Stimulated activated CD4-positive, alpha-beta T cell treated with anti-CD3 and anti-CD28 coated beads, Interleukin-15, amount 100 ng/mL, for 24 hours (primary cell): ENCODE results near the gene ZNF844.
A peak's percentile ranks its signal among the peaks of the same experiment; 100 is the strongest.
"Not testable (repeated sequence)": the region's sequence is repeated elsewhere in the genome, so short reads cannot be mapped to it uniquely, and the experiment has no call there.

ENCODE experiments used
- DNase-seq: peaks from one replicate; pipeline ENCODE4 v3.0.0-alpha.2; 2020

The ZNF844 gene

GRCh38 chr19:12064590-12065538 lies at the start of gene ZNF844:
TSS of gene ZNF844 (plus strand) at chr19:12064731. CDS start at chr19:12064874, 143 bp downstream.
- DNase-seq = peak; percentile 88

GRCh38 chr19:12015015-12015752 lies 49.3 kb upstream of the ZNF844 start:
- DNase-seq = no peak

GRCh38 chr19:12015753-12016116 lies 48.8 kb upstream of the ZNF844 start:
- no peak for DNase-seq

GRCh38 chr19:12034198-12034597 lies 30.3 kb upstream of the ZNF844 start:
- no peak for DNase-seq

- no peak for DNase-seq
Measured at GRCh38 chr19:12034620-12035019, 29.9 kb upstream of the ZNF844 start.

GRCh38 chr19:12035220-12036172 lies 29.0 kb upstream of the ZNF844 start, which contains the start of gene ZNF433:
TSS of gene ZNF433 (minus strand) at chr19:12035679. CDS start at chr19:12035539, 140 bp downstream.
- DNase-seq = peak; percentile 91

GRCh38 chr19:12042893-12043292 lies 21.6 kb upstream of the ZNF844 start:
- DNase-seq = no peak

- no peak for DNase-seq
Measured at GRCh38 chr19:12043752-12044422, 20.6 kb upstream of the ZNF844 start.

- no peak for DNase-seq
Measured at GRCh38 chr19:12047868-12048267, 16.7 kb upstream of the ZNF844 start.

GRCh38 chr19:12052091-12052496 lies 12.4 kb upstream of the ZNF844 start:
- DNase-seq = no peak

- DNase-seq = peak; percentile 87
Measured at GRCh38 chr19:12052497-12053169, 11.9 kb upstream of the ZNF844 start, which contains the start of gene ZNF878. TSS of gene ZNF878 (minus strand) at chr19:12052961. CDS start at chr19:12052801, 160 bp downstream.

- DNase-seq = no peak
Measured at GRCh38 chr19:12055784-12056183, 8.7 kb upstream of the ZNF844 start.

GRCh38 chr19:12075538-12076139 lies 11.1 kb downstream of the ZNF844 start:
- no peak for DNase-seq

- DNase-seq = not testable (repeated sequence)
Measured at GRCh38 chr19:12076331-12076730, 11.8 kb downstream of the ZNF844 start.

GRCh38 chr19:12077375-12077774 lies 12.8 kb downstream of the ZNF844 start:
- DNase-seq = no peak

GRCh38 chr19:12083336-12083735 lies 18.8 kb downstream of the ZNF844 start:
- DNase-seq = not testable (repeated sequence)

GRCh38 chr19:12085074-12085818 lies 20.7 kb downstream of the ZNF844 start:
- DNase-seq = no peak

GRCh38 chr19:12090807-12091206 lies 26.3 kb downstream of the ZNF844 start:
- DNase-seq = peak; percentile 83

GRCh38 chr19:12092065-12092867 lies 27.7 kb downstream of the ZNF844 start:
- DNase-seq = peak; percentile 88
